HFF-Myc (cell line): Measurements from ENCODE around the gene ATP2C2.

Experiments
- DNase-seq: peaks from one replicate; pipeline ENCODE4 v3.0.0-alpha.2; 2011; ENCODE audit warnings: low read depth; ENCODE audit errors: extremely low read depth
- H3K4me3 ChIP-seq: replicated peaks from 2 replicates; pipeline ENCODE4 v1.5.1; 2011; ENCODE audit warnings: low read depth, mild to moderate bottlenecking, control low read depth, low read length
- TF ChIP-seq, protein P1 (sequence below): IDR thresholded peaks from 2 replicates; pipeline ENCODE4 v1.5.1; 2012; ENCODE audit warnings: mild to moderate bottlenecking, low read depth, low read length, control low read depth; ENCODE audit errors: missing control alignments

ATP2C2 gene

DNA sequence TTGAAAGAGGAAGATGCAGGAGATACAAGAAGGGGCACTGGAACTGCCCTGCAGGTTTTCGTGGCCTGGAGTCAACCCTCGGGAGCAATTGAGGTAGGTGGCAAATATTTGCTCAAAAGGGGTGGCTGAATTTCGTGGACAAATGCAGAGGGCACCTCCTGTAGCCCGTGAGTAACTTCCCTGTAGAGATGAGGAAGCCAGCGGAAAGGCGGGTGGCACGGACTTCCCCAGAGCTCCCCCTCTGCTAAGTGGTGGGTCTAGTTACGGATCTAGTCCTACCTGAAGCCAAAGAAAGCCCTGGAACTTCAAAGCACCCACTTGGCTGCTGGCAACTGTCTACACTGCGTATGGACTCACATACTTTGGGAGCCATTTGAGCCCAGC, 1.0 kb upstream of the ATP2C2 start:
- no peak for DNase-seq
- TF ChIP-seq, protein P1, sequence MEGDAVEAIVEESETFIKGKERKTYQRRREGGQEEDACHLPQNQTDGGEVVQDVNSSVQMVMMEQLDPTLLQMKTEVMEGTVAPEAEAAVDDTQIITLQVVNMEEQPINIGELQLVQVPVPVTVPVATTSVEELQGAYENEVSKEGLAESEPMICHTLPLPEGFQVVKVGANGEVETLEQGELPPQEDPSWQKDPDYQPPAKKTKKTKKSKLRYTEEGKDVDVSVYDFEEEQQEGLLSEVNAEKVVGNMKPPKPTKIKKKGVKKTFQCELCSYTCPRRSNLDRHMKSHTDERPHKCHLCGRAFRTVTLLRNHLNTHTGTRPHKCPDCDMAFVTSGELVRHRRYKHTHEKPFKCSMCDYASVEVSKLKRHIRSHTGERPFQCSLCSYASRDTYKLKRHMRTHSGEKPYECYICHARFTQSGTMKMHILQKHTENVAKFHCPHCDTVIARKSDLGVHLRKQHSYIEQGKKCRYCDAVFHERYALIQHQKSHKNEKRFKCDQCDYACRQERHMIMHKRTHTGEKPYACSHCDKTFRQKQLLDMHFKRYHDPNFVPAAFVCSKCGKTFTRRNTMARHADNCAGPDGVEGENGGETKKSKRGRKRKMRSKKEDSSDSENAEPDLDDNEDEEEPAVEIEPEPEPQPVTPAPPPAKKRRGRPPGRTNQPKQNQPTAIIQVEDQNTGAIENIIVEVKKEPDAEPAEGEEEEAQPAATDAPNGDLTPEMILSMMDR, result no peak
- H3K4me3 ChIP-seq, result no peak overlapping the region

DNA sequence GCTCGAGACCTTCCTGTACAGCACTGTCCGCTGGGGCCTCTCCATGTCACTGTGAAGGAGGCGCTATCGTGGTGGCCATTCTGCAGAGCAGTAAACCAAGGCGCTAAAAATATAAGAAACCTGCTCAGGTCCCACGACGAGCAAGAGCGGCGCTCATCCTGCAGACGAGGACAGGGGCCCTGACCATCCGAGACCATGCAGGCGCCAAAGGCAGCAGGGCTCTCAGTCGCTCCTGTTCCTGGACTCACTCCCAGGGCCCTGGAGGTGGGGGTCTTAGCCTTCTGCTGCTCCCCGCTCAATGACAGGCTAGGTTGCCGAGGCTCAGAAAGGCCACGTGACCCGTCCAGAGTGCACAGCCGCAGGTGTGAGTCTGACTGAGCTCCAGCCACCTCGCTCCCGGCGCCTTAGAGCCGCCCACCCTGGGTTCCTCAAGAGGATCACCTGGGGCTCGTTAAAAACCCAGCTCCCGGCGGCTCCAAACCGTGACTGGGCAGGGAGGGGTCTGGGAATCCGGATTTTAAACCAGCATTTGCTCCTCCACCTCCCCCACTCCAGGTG, 509 bp upstream of the ATP2C2 start:
- no peak overlapping the region for H3K4me3 ChIP-seq
- TF ChIP-seq, protein P1, result no peak

GRCh38 chr16:84369105-84369504, 767 bp downstream of the ATP2C2 start:
- no peak for DNase-seq
- no peak overlapping the region for H3K4me3 ChIP-seq
- TF ChIP-seq, protein P1, result no peak

More for the DNA sequence above, 509 bp upstream of the ATP2C2 start:
- no peak for DNase-seq

- no peak for DNase-seq
- no peak overlapping the region for H3K4me3 ChIP-seq
- TF ChIP-seq, protein P1, result no peak
Observed at GRCh38 chr16:84369938-84370627, 1.7 kb downstream of the ATP2C2 start.

DNA sequence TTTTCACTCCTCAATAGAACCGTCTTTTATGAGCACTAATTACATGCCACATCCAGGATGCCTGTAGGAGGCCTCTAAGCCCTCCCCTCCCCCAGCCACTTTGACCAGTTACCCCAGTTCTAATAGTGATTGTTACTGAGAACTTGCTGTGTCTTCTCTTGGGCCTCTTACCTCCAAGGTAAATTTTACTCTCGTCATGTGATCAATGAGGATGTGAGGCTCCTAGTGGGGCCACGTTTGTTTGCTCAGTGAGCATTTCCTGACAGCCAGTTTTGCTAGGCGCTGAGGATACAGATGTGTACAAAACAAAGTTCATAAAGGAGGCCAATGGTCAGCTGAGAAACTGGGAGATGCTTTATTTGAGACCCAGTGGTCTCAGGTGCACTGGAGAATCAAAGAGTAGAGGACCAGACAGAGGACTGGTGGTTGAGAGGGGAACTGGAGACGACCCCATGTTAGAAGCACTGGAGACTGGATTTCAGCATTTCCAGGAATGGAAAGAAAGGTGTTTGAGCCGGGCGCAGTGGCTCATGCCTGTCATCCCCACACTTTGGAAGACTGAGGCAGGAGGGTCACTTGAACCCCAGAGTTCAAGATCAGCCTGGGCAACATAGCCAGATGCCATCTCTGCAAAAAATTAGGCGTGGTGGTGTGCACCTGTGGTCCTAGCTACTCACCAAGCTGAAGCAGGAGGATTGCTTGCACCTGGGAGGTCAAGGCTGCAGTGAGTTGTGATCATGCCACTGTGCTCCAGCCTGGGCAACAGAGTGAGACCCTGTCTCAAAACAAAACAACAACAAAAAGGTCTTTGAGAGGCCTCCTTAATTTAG, 2.6 kb downstream of the ATP2C2 start:
- DNase-seq, result no peak

GRCh38 chr16:84371553-84371865, 3.2 kb downstream of the ATP2C2 start:
- no peak overlapping the region for H3K4me3 ChIP-seq
- TF ChIP-seq, protein P1, result no peak
- no peak for DNase-seq

More for the DNA sequence above, 2.6 kb downstream of the ATP2C2 start:
- H3K4me3 ChIP-seq, result no peak overlapping the region
- TF ChIP-seq, protein P1, result no peak
